Measurements from ENCODE around the gene JMJD1C.

The JMJD1C gene

GRCh38 chr10:63393050-63393449 is 72.7 kb downstream of the JMJD1C start (continued):
- no peak for TF ChIP-seq ZNF398 (tag by site-specific recombination; IDR thresholded peaks at IDR 0.05)
- TF ChIP-seq PATZ1 (tag by site-specific recombination; IDR thresholded peaks at IDR 0.05) = no peak
- no peak for TF ChIP-seq MZF1 (tag by site-specific recombination; IDR thresholded peaks at IDR 0.05; ENCODE audit: borderline replicate concordance)
- no peak for TF ChIP-seq ZNF24 (tag by site-specific recombination; IDR thresholded peaks at IDR 0.05)

- ChIA-PET CTCF (no interaction called here), POLR2A (no interaction called here)
- Histone ChIP-seq H3K9me3 (ENCODE audit: control insufficient read depth, insufficient read depth, low read depth, low read length) (no peaks in the 10 kb centered on the region), H3K27ac (ENCODE audit: extremely low read depth, low read depth, low read length) (no peak overlapping the region), H3K4me3 (ENCODE audit: low read depth, low read length) (no peak overlapping the region), H3K4me1 (ENCODE audit: control insufficient read depth, insufficient read depth, low read length) (no peaks in the 10 kb centered on the region), H3K36me3 (ENCODE audit: control insufficient read depth in 2 of 2, insufficient read depth in 1 of 2, low read length in 2 of 2) (no peaks in the 10 kb centered on the region; a peak in 1 of 3 replicates)
- TF ChIP-seq SCRT2 (tag by site-specific recombination; IDR thresholded peaks at IDR 0.05) = peak; percentile 74
- TF ChIP-seq KLF1 (tag by site-specific recombination; IDR thresholded peaks at IDR 0.05) = no peak
- peak; percentile 68 for TF ChIP-seq SCRT1 (tag by site-specific recombination; IDR thresholded peaks at IDR 0.05; ENCODE audit: borderline replicate concordance)
Measured at GRCh38 chr10:63392224-63392623, 73.6 kb downstream of the JMJD1C start.

GRCh38 chr10:63391812-63392211 is 74.0 kb downstream of the JMJD1C start:
- H3K4me1 ChIP-seq (ENCODE audit: control insufficient read depth, insufficient read depth, low read length) = no peaks in the 10 kb centered on the region
- ChIA-PET POLR2A (no interaction called here), CTCF (no interaction called here)
- TF ChIP-seq ZNF423 (tag by site-specific recombination; IDR thresholded peaks at IDR 0.05) = no peak
- TF ChIP-seq ZNF560 (tag by site-specific recombination; IDR thresholded peaks at IDR 0.05; ENCODE audit: borderline replicate concordance) = no peak
- TF ChIP-seq HOXC10 (CRISPR knock-in tag; IDR thresholded peaks at IDR 0.05) = no peak
- no peak for TF ChIP-seq ZNF521 (tag by site-specific recombination; IDR thresholded peaks at IDR 0.05)
- no peak for TF ChIP-seq ZSCAN16 (tag by site-specific recombination; IDR thresholded peaks at IDR 0.05)
- no peak overlapping the region for H3K27ac ChIP-seq (ENCODE audit: extremely low read depth, low read depth, low read length)
- H3K4me3 ChIP-seq (ENCODE audit: low read depth, low read length) = no peak overlapping the region
- H3K36me3 ChIP-seq (ENCODE audit: control insufficient read depth in 2 of 2, insufficient read depth in 1 of 2, low read length in 2 of 2) = no peaks in the 10 kb centered on the region; a peak in 1 of 3 replicates
- no peaks in the 10 kb centered on the region for H3K9me3 ChIP-seq (ENCODE audit: control insufficient read depth, insufficient read depth, low read depth, low read length)

GRCh38 chr10:63390521-63390920 is 75.3 kb downstream of the JMJD1C start:
- CTCF ChIA-PET = interaction anchor here (0.6 kb wide), 1 partner anchor 809 kb away, joined by 3 read pairs; no protein-coding TSS in a partner anchor
- H3K9me3 ChIP-seq (ENCODE audit: control insufficient read depth, insufficient read depth, low read depth, low read length) = no peaks in the 10 kb centered on the region
- POLR2A ChIA-PET = no interaction called here

More at GRCh38 chr10:63390521-63390920, 75.3 kb downstream of the JMJD1C start:
- Histone ChIP-seq H3K27ac (ENCODE audit: extremely low read depth, low read depth, low read length) (no peak overlapping the region), H3K36me3 (ENCODE audit: control insufficient read depth in 2 of 2, insufficient read depth in 1 of 2, low read length in 2 of 2) (no peaks in the 10 kb centered on the region; a peak in 1 of 3 replicates), H3K4me1 (ENCODE audit: control insufficient read depth, insufficient read depth, low read length) (no peaks in the 10 kb centered on the region), H3K4me3 (ENCODE audit: low read depth, low read length) (no peak overlapping the region)
- TF ChIP-seq ZNF133 (tag by site-specific recombination; IDR thresholded peaks at IDR 0.05) = peak; percentile 42; the same call in 1 of the 2 replicates
- no peak for TF ChIP-seq ZBTB1 (tag by site-specific recombination; IDR thresholded peaks at IDR 0.05)
- TF ChIP-seq TCF7L2 (IDR thresholded peaks at IDR 0.05; ENCODE audit: borderline replicate concordance, low read depth, low read length) = no peak
- peak; percentile 33 for TF ChIP-seq SETDB1 (IDR thresholded peaks at IDR 0.05; ENCODE audit: insufficient read length, low read length)
- no peak for TF ChIP-seq YY2 (tag by site-specific recombination; IDR thresholded peaks at IDR 0.05)
- TF ChIP-seq PATZ1 (tag by site-specific recombination; IDR thresholded peaks at IDR 0.05) = no peak
- no peak for TF ChIP-seq ZSCAN16 (tag by site-specific recombination; IDR thresholded peaks at IDR 0.05)
- no peak for TF ChIP-seq ZFHX2 (tag by site-specific recombination; conservative IDR thresholded peaks at IDR 0.05)
- no peak for TF ChIP-seq ZNF341 (tag by site-specific recombination; IDR thresholded peaks at IDR 0.05; ENCODE audit: low read depth)
- no peak for TF ChIP-seq SALL2 (tag by site-specific recombination; IDR thresholded peaks at IDR 0.05; ENCODE audit: borderline replicate concordance)

All from HEK293 (cell line).